GM12801 (cell line): Measurements from ENCODE around the gene ALDH1A3.

Experiments
- TF ChIP-seq, protein P1 (sequence below): IDR thresholded peaks from one replicate; pipeline ENCODE4 v1.5.1; 2011; ENCODE audit warnings: control low read depth; ENCODE audit not compliant: insufficient read length; ENCODE audit errors: extremely low read depth

ALDH1A3 gene

DNA sequence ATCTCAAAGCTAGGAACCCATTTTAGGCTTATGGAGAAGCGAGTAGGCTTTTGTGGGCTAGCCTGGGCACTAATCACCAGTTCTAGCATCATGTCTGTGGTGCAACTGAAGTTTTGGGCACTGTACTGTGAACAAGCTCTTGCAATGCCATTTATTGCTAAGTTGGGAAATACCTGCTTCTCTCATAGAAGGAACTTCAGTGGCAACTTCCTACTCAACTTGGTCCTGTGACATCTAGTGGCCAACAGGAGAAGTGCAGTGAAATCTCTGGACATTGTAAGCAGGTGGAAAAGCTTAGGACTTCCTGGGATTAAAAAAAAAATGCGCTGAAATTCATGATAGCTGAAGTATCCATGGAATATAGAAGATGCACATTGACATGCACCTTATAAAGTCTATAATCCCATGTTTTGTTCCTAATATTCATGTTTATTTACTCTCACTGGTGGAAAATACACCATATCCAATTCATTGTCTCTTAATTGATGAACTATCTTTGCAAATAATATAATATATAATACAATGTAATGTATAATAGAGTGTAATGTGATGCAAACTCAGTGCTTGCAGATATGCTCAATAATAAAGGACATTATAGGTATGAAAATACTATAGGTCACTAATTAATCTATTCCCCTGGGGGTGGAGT is 6.5 kb upstream of the ALDH1A3 start:
- TF ChIP-seq, protein P1, sequence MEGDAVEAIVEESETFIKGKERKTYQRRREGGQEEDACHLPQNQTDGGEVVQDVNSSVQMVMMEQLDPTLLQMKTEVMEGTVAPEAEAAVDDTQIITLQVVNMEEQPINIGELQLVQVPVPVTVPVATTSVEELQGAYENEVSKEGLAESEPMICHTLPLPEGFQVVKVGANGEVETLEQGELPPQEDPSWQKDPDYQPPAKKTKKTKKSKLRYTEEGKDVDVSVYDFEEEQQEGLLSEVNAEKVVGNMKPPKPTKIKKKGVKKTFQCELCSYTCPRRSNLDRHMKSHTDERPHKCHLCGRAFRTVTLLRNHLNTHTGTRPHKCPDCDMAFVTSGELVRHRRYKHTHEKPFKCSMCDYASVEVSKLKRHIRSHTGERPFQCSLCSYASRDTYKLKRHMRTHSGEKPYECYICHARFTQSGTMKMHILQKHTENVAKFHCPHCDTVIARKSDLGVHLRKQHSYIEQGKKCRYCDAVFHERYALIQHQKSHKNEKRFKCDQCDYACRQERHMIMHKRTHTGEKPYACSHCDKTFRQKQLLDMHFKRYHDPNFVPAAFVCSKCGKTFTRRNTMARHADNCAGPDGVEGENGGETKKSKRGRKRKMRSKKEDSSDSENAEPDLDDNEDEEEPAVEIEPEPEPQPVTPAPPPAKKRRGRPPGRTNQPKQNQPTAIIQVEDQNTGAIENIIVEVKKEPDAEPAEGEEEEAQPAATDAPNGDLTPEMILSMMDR = peak; percentile 53

DNA sequence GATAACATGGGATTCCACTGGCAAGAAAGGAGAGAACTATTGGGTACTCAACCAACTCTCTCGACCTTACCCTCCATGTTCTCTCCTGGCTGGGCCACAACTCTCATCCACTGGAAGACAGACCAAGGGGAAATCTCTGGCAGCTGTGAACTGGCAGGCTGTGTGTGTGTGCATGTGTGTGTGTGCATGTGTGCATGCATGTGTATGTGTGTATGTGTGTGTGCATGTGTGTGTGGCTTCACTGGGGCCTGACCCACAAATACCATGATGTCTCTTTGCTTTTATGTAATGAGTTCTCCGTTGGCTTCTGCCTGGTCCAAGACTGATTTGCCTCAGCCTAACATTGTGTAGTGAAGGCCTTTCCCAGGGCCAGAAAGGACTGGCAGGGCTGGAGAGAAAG is 4.1 kb upstream of the ALDH1A3 start:
- TF ChIP-seq, protein P1 = no peak

DNA sequence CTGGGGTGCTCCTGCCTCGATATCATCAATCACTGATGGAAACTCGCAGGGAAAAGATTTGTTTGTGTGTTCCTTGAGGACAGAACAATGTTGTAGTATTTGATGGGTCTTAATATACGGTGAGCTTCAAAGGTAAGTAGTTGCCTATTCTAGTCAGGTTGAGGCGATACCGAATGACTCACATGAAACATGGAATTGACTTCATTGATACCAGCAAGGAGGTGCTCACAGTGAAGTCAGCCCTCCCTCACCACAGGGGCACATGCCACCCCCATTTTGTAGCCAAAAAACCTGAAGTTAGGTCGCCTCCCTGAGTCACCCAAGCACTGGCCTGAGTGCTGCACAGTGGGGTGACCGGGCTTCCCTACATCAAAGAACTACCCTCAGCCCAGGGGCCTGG is 3.7 kb upstream of the ALDH1A3 start:
- TF ChIP-seq, protein P1 = no peak

DNA sequence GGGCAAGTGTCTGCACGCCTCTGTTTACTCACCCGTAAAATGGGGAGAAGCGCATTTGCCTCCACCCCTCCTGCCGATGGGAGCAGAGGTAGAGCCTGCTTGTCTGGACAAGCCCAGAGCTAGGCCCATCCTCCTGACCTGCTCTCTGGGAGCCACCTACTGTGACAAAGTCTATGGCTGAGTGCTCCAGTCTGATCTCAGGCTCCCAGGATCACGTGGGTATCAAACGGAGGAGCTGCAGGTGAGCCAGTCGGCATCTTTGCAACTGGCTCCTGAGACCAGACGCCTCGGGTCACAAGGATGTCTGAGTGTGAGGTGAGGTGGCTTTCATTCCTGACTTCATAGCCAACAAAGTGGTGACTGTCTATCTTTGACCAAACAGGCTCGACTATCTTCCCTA is 2.1 kb upstream of the ALDH1A3 start:
- TF ChIP-seq, protein P1 = no peak

DNA sequence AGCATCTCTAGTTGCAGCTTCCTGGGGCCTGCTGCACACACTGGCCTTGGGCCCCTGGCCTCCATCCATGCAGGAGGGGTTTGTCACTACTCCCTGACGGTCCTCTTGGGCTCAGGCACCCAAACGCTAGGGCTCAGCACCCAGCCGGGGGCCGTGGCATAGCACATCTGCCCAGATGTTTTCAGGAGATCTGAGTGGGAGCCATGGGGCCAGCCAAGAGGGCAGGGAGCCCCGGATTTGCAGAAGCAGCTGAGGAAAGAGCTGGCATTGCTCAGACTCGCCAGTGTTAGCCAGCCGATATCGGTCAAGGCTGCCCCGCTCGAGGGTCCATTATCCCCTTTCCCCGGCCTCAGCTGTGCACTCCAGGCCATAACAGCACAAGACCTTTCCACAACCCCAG is 1.5 kb upstream of the ALDH1A3 start:
- TF ChIP-seq, protein P1 = no peak

DNA sequence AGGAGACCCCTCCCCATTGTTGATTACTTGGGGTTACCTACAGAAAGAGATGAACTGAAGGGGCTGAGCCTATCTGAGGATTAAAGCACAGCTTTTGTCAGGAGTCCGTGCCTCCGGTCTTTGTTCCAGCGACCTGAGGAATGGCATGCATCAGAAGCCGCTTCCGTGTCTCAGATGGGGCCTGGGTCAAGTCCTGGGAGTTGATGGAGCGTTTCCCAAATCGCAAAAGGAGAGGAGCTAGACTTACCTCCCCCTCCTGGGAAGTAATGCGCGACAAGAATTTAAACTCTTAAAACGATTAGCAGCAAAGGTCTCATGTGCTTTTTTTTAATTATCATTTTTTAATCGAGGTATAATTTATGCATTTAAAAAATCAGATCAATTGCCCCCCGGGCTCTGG is 983 bp upstream of the ALDH1A3 start:
- TF ChIP-seq, protein P1 = no peak

DNA sequence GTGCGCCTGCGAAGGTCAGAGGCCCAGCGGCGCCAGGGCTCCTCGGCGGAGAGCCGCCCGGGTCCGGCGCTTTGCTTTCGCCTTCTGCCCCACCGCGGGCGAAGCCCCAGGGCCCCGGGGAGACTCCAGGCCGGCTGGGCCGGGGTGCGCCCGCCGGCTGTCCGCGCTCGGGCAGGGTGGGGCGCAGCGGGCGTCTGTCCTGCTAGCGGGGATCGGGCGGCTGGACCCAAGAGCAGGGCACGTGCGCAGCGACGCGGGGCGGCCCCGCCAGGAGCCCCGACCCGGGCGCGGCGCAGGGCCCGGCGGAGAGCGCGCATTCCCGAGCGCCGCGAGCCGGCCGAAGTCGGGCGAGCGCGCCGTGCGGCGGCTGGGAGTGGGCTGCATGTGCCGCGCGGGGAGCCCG is 569 bp upstream of the ALDH1A3 start:
- TF ChIP-seq, protein P1 = no peak
